K562 (cell line): ENCODE data around the gene SHISAL2A. TPM values are rescaled to one million over a fixed set of nuclear protein-coding genes. Genes with fewer than 3 reads are reported as not detected.

Experiments
- ATAC-seq: fragments of 200-7000 bp; cut with Tn5 transposase; 3 replicates; pipeline ENCODE4 v1.9.1; 2020; ENCODE audit warnings: moderate library complexity
- BruUV-seq: library from RNA; stranded (reverse); fragments of 400-500 nt; replicated peaks from 2 replicates; lab custom pipeline; 2021; lab: Mats Ljungman, UMichigan
- CTCF ChIA-PET: fragments of 300-600 bp; formaldehyde crosslinking; extraction: SDS; loops from one replicate; lab custom pipeline; 2021; ENCODE audit warnings: low intra/inter-chr PET ratio; lab: Yijun Ruan, JAX
- POLR2A ChIA-PET: fragments of 300-600, 350-650 bp; sonication (Branson Sonifier 250); formaldehyde crosslinking; extraction: SDS; loops from one replicate; lab custom pipeline; 2021; ENCODE audit warnings: antibody characterized with exemption, inconsistent platforms; lab: Yijun Ruan, JAX
- DNase-seq, 4 experiments: peaks; one replicate each; pipeline versions ENCODE4 v3.0.0 to v3.0.0-alpha.2; 2011 to 2018; ENCODE audit warnings: low spot score in 3 of 4, mixed read lengths in 3 of 4; ENCODE audit errors: extremely low read depth in 1 of 4
- FAIRE-seq: peaks from 2 replicates; lab custom pipeline; 2011; peaks lifted over from hg19 to GRCh38; lab: Jason Lieb, UNC
- H2AFZ ChIP-seq: 2 replicates; pipeline ENCODE4 v1.6.0; 2011; ENCODE audit warnings: low read depth, low read length, control low read depth, inconsistent platforms
- H3K27ac ChIP-seq: fragments of 200-600 bp; 3 replicates; pipeline ENCODE4 v1.8.0; 2011; ENCODE audit warnings: low read depth, mild to moderate bottlenecking, control low read depth, inconsistent platforms, low read length, moderate library complexity, mixed read lengths; ENCODE audit errors: extremely low read depth
- H3K27me3 ChIP-seq, 2 experiments: fragments of 300-600 bp in 1 of 2; 2 replicates in 1 of 2; 3 replicates in 1 of 2; pipeline versions ENCODE4 v1.6.0 to v1.8.0; 2011; ENCODE audit warnings: inconsistent platforms in 2 of 2, low read length in 2 of 2, mild to moderate bottlenecking in 1 of 2, mixed read lengths in 1 of 2, moderate library complexity in 1 of 2; ENCODE audit not compliant: control insufficient read depth in 2 of 2, insufficient read depth in 2 of 2
- H3K36me3 ChIP-seq: fragments of 300-600 bp; 3 replicates; pipeline ENCODE4 v1.8.0; 2011; ENCODE audit warnings: mild to moderate bottlenecking, low read length, inconsistent platforms; ENCODE audit not compliant: control insufficient read depth, insufficient read depth
- H3K4me1 ChIP-seq, 2 experiments: fragments of 200-600 bp in 1 of 2; replicated peaks in 1 of 2; 2 replicates in 1 of 2; 3 replicates in 1 of 2; pipeline versions ENCODE4 v1.5.1 to v1.8.0; 2011; ENCODE audit warnings: inconsistent platforms in 2 of 2, low read length in 2 of 2, mild to moderate bottlenecking in 1 of 2, mixed read lengths in 1 of 2, moderate library complexity in 1 of 2; ENCODE audit not compliant: control insufficient read depth in 2 of 2, insufficient read depth in 2 of 2
- H3K4me2 ChIP-seq: 2 replicates; pipeline ENCODE4 v1.6.1; 2011; ENCODE audit warnings: low read length, control low read depth, inconsistent platforms, mixed read lengths; ENCODE audit not compliant: insufficient read depth
- H3K4me3 ChIP-seq: fragments of 200-600 bp; sonication (generic), shearing (Covaris generic); 2 replicates; pipeline ENCODE4 v1.5.1; 2016; ENCODE audit warnings: control low read depth, inconsistent platforms
- H3K79me2 ChIP-seq: fragments of 200-600 bp; 3 replicates; pipeline ENCODE4 v1.8.0; 2011; ENCODE audit warnings: low read length, inconsistent platforms; ENCODE audit not compliant: control insufficient read depth, insufficient read depth
- H3K9ac ChIP-seq, 2 experiments: 2 replicates each; pipeline versions ENCODE4 v1.6.0 to v1.6.1; 2011; ENCODE audit warnings: low read depth in 2 of 2, low read length in 2 of 2, control low read depth in 1 of 2, inconsistent platforms in 1 of 2, mild to moderate bottlenecking in 1 of 2, mixed read lengths in 1 of 2; ENCODE audit not compliant: insufficient read depth in 1 of 2
- H3K9me1 ChIP-seq: one replicate; pipeline ENCODE4 v1.6.0; 2011; ENCODE audit warnings: inconsistent platforms, mild to moderate bottlenecking, low read length, moderate library complexity; ENCODE audit not compliant: control insufficient read depth, insufficient read depth
- H3K9me3 ChIP-seq: replicated peaks from 2 replicates; pipeline ENCODE4 v1.5.1; 2011; ENCODE audit warnings: low read depth, low read length, inconsistent platforms; ENCODE audit not compliant: control insufficient read depth, insufficient read depth
- H4K20me1 ChIP-seq: replicated peaks from 2 replicates; pipeline ENCODE4 v1.6.1; 2011; ENCODE audit warnings: low read length, inconsistent platforms, mixed read lengths; ENCODE audit not compliant: control insufficient read depth, insufficient read depth
- E2F5 ChIP-seq: sonication (generic); formaldehyde crosslinking; IDR thresholded peaks from 2 replicates; pipeline ENCODE4 v1.8.0; 2022; ENCODE audit warnings: mild to moderate bottlenecking, missing genetic modification reagents
- MYBL2 ChIP-seq, 2 experiments: fragments of 450-650 bp in 1 of 2; sonication (generic) in 1 of 2; formaldehyde crosslinking in 1 of 2; IDR thresholded peaks; 2 replicates each; pipeline versions ENCODE4 v1.6.1 to v1.8.1; 2017 to 2022; ENCODE audit warnings: borderline replicate concordance in 1 of 2, inconsistent platforms in 1 of 2, low read depth in 1 of 2, mild to moderate bottlenecking in 1 of 2, missing genetic modification reagents in 1 of 2, moderate library complexity in 1 of 2
- PKNOX1 ChIP-seq: fragments of 450-650 bp; IDR thresholded peaks from 2 replicates; pipeline ENCODE4 v1.6.1; 2016
- WGBS: fragments of 100-300 bp; shearing (Covaris generic); methylation state at CpG from one replicate; pipeline ENCODE4 v1.1.6; 2016; ENCODE audit warnings: low coverage, mixed read lengths; ENCODE audit not compliant: insufficient coverage; ENCODE audit errors: missing lambda C conversion rate; 5-methylcytosine and 5-hydroxymethylcytosine counted together
- in situ Hi-C: fragments of 300-500 bp; cut with MboI; formaldehyde crosslinking; loops from 4 replicates; pipeline ENCODE4 v1.15.0; 2018; ENCODE audit warnings: inconsistent platforms, mixed read lengths
- intact Hi-C: fragments of 100-400 bp; cut with micrococcal nuclease; formaldehyde crosslinking; loops from 2 replicates; pipeline ENCODE4 v1.14.2; 2022
- polyA plus RNA-seq, 8 experiments: library from polyadenylated mRNA; depleted of rRNA in 4 of 8; stranded (reverse) in 5 of 8; unstranded in 3 of 8; fragments of >200 nt; fragmentation: Nextera tagmentation in 2 of 8; fragmentation: Illumina TruSeq in 1 of 8; extraction: Ambion mirVana in 2 of 8; extraction: Trizol in 1 of 8; gene quantifications; 2 replicates each; pipeline versions ENCODE4 v1.2.1 to v1.2.3, GENCODE V29; 2011 to 2014; ENCODE audit warnings: inconsistent platforms in 1 of 8, missing spikeins in 1 of 8
- total RNA-seq, 7 experiments: library from RNA; depleted of rRNA in 6 of 7; stranded (reverse); fragments of >200 nt in 6 of 7; fragmentation: Illumina TruSeq in 2 of 7; extraction: Trizol in 2 of 7; gene quantifications; 2 replicates each; pipeline versions ENCODE4 v1.2.1 to v1.2.3, GENCODE V29; 2011 to 2021; ENCODE audit warnings: low replicate concordance in 1 of 7

The SHISAL2A gene
- total and polyA plus RNA-seq, 9 of the 15 experiments (the other 6 are each of a cell fraction or from before 2014, with no cell fraction given), result 0.11 TPM; not detected in 8

- FAIRE-seq (no peak), ATAC-seq (peak; percentile 23), DNase-seq (no peak)
- no peak overlapping the region for H3K27ac ChIP-seq
- H3K27me3 ChIP-seq, result no peaks in the 10 kb centered on the region
- no peaks in the 10 kb centered on the region for H4K20me1 ChIP-seq
- H3K9me3 ChIP-seq, result no peaks in the 10 kb centered on the region
- H3K9me1 ChIP-seq, result no peaks in the 10 kb centered on the region
- in situ Hi-C loops, result no loop called here
- POLR2A ChIA-PET, result interaction anchor here (0.7 to 1.8 kb wide), 4 partner anchors 9 to 51 kb away, joined by 3 to 8 read pairs (median 4); no protein-coding TSS in a partner anchor
- no TSS peak for BruUV-seq
- 22% methylated on average over 3 of the region's 3 CpGs for WGBS
- no peak overlapping the region for H3K4me3 ChIP-seq
- TF ChIP-seq E2F5, result no peak
- TF ChIP-seq PKNOX1, result peak; percentile 25; the same call in 1 of the 2 replicates
- no peak for TF ChIP-seq MYBL2 (IDR thresholded peaks at IDR 0.05; ENCODE audit: low read depth)
- TF ChIP-seq MYBL2 (CRISPR knock-in tag; IDR thresholded peaks at IDR 0.05; ENCODE audit: borderline replicate concordance), result no peak
- no peaks in the 10 kb centered on the region for H3K79me2 ChIP-seq
- no peaks in the 10 kb centered on the region for H3K4me1 ChIP-seq
- H2AFZ ChIP-seq, result peak overlapping the region; percentile 63
- H3K36me3 ChIP-seq, result no peaks in the 10 kb centered on the region
- CTCF ChIA-PET, result no interaction called here
- H3K4me2 ChIP-seq, result no peak overlapping the region
- intact Hi-C loops, result no loop called here
- H3K9ac ChIP-seq, result 0 out of 4 replicates have a peak overlapping the region, but pooled peaks of 1 of the 2 experiments have one; percentile 5
These were observed 28.8 kb upstream of the SHISAL2A start for GRCh38 chr1:52604063-52604770.
